HG03520 (cell line): ENCODE data around the gene KRTAP2-4.
"Not testable (repeated sequence)": the region's sequence is repeated elsewhere in the genome, so short reads cannot be mapped to it uniquely, and the experiment has no call there.

ENCODE experiments used
- ATAC-seq: cut with Tn5 transposase; IDR thresholded peaks from one replicate; pipeline ENCODE4 v1.9.1; 2021; ENCODE audit warnings: mild to moderate bottlenecking, moderate library complexity; ENCODE audit not compliant: unreplicated experiment

KRTAP2-4 gene

DNA sequence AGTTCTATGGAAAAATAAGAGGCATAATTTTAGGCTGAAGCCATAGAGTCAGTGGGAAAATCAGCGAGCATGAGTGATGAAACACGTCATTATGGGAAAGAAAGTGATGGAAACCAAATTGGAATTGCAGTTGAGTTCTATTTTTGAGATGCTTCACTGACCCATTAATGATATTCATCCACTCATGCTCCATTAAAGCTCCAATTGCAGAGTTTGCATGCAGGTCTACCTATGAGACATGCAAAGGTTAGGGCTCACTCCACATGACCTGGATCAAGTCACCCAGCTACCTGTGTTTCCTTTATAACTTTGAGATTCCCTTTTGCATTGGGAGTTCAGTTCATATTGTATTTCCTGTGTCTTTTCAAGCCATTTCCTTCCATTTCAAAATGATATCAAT lies 8.0 kb upstream of the KRTAP2-4 start:
- no peak for ATAC-seq

DNA sequence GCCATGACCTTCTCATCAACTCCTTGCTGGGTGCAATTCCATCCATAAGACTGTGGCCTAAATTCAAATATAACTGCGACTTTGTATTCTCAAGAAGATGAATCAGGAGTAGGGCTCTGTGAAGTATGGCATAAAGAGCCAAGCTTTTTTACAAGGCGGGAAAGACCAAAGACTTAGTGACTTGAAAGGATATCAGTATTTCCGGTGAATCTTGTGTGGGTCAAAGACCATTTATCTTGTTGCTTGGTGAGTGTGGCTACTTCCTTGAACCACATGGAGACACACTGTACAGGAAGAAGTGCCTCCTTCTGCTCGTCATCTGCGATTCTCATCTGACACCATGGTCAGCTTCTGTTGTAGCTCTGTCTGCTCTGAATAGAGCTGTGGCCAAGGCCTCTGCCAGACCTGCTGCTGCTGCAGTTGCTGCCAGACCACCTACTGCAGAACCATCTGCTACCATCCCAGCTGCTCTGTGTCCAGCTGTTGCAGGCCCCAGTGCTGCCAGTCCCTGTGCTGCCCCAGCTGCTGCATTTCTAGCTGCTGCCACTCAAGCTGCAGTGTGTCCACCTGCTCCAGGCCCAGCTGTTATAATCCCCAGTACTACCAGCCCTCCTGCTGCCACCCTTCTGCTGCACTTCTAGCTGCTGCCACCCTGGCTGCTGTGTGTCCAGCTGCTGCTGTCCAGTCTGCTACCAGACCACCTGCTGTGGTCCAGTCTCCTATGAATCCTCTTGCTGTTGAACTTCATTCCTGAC lies 6.1 kb upstream of the KRTAP2-4 start:
- ATAC-seq, result no peak

DNA sequence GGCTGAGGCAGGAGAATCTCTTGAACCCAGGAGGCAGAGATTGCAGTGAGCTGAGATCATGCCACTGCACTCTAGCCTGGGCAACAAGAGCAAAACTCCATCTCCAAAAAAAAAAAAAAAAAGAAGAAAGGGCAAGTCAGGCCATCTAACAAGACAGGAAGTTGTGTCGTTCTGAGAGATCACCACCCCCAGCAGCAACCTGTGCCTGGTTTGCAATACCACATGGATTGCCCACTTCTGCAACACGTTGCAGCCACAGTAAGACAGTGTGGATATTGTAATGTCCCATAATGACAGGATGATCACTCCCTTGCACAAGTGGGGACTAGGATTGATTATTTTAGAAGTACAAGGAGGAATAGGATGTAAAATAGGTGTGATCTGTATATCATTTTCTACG lies 3.4 kb upstream of the KRTAP2-4 start:
- ATAC-seq, result no peak

DNA sequence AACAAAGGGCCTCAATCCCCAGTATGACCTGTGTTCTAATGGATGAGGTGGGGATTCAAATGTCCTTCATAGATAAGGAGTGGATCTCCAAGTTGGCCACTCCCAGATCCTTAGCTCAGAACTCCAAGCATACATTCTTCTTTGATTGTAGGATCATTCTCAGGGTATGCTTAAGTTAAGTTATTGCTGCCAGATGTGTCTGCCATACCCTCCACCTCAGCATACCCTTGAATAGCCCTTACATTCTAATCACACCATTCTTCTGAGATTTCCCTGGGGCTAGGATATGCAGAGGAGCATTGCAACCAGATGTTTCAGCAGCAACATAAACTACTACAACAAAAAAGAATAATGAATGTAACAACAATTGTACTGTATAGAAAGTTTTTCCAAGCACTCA lies 1.6 kb upstream of the KRTAP2-4 start:
- ATAC-seq, result no peak

DNA sequence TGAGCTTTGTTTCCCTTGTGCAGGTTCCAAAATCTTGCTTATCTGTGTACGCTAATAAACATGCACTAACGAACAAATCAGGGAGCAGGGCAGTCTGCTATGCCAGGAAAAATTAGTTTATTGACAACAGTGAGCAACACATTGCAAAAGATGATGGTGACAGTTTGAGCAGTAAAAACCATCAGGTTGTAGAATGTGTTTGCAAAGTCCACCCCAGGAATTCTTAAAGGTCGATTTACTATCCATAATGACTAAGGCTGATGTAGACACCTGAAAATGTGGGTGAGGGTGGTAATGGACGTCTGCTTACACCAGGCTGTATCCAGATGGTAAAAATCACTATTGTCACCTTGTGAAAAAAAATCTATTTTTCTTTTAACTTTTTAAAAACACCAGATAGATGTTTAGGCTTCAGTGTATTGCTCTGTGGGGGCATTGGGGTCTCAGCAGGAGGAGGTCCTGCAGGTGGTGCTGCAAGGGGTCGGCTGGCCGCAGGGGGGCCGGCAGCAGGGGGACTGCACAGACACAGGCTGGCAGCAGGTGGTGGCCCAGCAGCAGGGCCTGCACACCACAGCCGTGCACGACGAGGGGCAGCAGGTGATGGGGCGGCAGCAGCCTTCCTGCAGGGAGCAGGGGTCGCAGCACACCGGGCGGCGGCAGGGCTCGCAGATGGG lies 526 bp downstream of the KRTAP2-4 start:
- not testable (repeated sequence) for ATAC-seq

DNA sequence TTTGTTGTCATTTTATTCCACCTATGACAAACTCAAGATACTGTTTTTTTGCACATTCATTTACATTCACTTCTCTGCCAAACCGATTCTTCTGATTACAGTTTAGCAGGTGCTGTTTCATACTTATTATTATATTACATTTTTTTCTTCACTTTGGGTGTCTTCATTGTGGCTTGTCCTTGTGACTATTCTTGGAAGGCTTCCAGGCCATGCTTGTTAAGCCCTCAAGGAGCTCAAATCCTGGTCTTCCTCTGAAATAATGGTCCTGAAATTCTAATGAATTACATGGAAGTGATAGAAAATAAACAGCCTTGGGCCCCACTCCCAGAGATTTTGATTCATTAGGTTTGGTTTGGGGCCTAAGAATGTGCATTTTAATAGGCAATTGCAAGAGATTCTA lies 1.4 kb downstream of the KRTAP2-4 start:
- no peak for ATAC-seq

DNA sequence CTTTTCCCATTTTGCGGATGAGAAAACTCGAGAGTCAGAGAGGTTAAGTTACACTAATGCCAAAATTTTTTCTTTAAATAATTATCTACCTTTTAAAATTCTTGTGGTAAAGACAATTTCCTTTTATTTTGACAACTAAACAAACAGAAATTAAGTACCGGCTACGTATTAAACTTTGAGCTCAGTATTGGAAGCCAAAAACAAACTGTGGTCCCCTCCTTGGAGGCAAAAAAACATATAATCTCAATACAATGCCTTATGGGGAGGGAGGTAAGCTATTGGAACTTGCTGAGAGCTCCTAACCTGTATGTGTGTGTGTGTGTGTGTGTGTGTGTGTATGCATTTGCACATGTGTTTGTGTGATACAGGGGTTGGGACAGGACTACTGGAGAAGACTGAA lies 2.2 kb downstream of the KRTAP2-4 start:
- no peak for ATAC-seq

DNA sequence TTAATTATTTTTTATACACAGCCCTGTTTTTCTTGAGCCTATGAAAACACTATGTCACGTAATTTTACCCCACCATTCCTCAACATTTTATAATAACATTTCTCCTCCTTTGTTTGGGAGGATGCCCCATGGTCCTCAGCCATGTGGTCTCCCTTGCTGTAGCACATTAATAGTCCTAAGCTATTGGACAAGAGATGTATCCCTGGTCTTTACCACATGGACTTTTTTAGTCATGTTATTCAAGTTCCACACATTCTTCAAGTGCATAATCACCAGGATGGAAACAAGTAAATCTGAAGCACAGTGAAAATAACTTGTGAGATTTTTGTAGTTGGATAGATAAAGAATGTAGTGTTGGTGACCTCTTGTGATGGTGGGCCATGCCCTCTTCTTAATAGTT lies 3.7 kb downstream of the KRTAP2-4 start:
- no peak for ATAC-seq

DNA sequence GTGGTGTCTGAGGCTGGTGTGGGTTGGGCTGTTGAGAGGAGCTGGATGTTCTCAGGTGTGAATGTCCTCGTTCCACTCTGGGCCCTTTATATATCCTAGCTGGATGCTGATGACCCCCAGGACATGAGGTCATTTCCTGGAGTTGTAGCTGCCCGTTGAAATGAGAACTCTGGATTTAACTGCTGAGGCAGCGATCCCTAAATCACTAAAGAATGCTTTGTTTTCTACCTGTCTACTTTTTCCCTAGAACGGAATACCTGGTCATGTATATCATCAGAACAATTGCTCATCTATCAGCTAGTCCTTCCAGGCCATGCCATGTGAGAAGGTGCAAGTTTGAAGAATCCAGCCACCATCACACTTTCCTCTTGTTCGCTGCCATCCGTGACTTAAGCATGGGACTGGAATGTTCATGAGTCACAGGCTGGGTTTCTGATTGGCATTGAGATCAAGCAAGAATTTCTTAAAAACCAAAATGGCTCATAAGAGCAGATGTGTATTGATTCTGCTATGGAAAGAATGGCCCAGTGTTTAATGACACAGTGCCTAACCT lies 5.6 kb downstream of the KRTAP2-4 start, which contains the start of gene KRTAP2-3:
Gene KRTAP2-3 (minus strand): TSS at position 63 of the 553 bp plus-strand sequence. CDS start 64 bp downstream, outside the sequence.
- no peak for ATAC-seq

DNA sequence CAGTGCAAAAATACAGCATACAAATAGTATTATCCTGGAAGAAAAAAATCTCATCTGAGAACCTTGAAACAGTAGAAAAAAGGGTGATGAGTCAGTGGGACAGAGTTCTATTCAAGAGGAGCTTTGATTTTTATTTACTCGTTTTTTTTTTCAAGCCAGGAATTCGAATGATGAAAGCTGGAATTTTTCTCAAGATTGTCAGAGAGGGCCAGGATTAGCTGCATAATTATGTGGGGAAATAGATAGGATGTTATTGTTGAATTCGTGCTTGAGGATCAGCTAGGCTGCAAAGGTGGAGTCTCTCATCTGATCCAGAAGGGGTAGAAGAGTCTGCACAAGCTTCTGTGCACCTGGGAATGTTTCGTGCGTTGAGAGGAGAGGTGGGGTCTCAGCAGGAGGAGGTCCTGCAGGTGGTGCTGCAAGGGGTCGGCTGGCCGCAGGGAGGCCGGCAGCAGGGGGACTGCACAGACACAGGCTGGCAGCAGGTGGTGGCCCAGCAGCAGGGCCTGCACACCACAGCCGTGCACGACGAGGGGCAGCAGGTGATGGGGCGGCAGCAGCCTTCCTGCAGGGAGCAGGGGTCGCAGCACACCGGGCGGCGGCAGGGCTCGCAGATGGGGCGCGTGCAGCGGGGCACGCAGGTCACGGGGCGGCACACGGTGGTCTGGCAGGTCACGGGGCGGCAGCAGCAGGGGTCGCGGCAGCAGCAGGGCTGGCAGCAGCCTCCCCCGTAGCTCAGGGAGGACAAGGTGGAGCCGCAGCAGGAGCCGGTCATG lies 6.2 kb downstream of the KRTAP2-4 start:
- ATAC-seq, result not testable (repeated sequence)

DNA sequence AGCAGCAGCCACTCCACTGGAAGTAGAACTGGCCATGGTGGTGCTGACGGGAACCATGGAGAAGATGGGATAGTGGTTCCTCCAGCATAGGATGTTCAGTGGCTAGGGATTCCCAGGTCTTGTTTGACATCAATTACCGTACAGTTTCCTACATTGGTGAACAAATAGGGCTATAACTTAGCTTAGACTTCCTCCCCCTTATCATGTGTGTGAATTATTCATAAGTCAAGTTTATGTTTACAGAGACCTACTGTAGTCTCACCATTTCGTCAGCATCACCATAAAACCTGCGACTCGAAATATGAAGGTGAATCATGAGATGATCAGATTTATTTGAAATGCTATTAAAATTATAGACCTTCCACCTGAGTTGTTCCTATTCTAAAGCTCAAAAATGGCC lies 6.9 kb downstream of the KRTAP2-4 start:
- no peak for ATAC-seq

DNA sequence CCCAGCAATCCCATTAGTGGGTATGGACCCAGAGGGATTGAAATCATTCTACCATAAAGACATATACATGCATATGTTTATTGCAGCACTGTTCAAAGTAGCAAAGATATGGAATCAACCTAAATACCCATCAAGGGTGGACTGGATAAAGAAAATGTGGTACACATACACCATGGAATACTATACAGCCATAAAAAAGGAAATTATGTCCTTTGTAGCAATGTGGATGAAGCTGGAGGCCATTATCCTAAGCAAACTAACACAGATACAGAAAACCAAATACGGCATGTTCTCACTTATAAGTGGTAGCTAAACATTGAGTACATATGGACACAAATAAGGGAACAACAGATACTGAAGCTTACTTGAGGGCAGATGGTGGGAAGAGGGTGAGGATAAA lies 8.1 kb downstream of the KRTAP2-4 start:
- ATAC-seq, result no peak

DNA sequence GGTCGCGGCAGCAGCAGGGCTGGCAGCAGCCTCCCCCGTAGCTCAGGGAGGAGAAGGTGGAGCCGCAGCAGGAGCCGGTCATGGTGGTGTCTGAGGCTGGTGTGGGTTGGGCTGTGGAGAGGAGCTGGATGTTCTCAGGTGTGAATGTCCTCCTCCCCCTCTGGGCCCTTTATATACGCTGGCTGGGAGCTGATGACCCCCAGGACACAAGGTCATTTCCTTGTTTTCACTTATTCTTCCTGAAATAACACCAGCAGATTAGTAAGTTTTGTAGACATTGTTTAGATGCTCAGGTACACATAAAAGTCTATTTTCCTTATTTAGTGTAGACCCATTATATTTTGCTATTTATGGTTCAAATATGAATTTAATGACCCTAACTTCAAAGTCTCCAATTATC lies 10.5 kb downstream of the KRTAP2-4 start, which contains the start of gene KRTAP2-2:
Gene KRTAP2-2 (minus strand): TSS at position 101 of the 400 bp plus-strand sequence. CDS start 19 bp downstream, at position 82.
- ATAC-seq, result not testable (repeated sequence)

DNA sequence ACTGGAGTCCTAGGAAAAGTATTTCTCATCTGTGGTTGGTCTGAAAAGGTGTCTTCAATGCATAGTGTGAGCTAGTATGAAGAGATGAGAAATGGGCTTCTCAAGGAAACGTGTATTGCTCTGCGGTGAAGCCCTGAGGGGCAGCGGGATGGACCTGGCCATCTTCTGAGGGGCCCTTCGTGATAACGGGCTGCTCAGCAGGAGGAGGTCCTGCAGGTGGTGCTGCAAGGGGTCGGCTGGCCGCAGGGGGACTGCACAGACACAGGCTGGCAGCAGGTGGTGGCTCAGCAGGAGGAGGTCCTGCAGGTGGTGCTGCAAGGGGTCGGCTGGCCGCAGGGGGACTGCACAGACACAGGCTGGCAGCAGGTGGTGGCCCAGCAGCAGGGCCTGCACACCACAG lies 11.1 kb downstream of the KRTAP2-4 start:
- ATAC-seq, result not testable (repeated sequence)

DNA sequence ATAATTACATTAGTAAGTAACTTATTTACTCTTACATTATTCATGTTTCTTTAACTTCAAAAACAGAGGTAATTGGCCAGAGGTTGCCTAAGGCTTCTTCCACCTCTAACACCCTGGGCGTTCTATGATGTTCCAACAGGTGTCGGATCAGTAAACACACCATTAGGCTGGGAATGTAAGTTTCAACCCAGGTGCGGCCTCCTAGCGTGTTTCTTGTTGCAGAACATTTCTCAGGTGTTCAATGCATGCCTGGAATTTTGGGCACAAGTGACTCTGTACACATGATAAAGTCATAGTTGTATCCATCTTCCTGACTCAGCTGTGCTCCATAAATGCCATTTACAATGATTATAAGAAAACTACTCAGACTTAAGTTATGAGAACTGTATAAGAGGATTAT lies 11.7 kb downstream of the KRTAP2-4 start:
- no peak for ATAC-seq

DNA sequence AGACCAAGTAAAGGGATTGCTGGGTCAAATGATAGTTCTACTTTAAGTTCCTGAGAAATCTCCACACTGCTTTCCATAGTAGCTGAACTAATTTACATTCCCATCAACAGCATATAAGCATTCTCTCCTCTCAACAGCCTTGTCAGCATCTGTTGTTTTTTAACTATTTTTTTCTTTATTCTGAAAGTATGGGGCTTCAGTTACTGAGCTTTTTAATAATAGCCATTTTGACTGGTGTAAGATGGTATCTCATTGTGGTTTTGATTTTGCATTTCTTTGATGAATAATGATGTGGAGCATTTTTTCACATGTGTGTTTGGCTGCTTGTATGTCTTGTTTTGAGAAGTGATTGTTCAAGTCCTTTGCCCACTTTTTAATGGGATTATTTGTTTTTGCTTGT lies 13.1 kb downstream of the KRTAP2-4 start:
- ATAC-seq, result no peak

DNA sequence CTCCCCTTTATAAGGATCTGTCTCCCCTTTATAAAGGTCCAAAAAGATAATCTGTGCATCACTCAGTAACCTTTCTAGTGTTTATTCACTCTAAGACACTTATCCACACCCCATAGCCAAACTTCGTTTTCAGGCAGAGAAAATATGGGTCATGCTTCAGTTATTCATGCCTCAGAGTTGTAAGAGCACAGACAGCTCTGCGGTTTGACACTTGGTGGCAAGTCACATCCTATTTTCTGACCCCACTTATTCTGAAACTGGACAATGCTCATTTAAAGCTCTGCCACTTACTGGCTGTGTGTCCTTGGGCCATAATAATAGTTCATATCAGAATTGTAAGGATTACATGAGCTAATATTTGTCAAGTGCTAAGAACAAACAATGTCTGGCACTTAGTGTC lies 16.6 kb downstream of the KRTAP2-4 start:
- ATAC-seq, result no peak

DNA sequence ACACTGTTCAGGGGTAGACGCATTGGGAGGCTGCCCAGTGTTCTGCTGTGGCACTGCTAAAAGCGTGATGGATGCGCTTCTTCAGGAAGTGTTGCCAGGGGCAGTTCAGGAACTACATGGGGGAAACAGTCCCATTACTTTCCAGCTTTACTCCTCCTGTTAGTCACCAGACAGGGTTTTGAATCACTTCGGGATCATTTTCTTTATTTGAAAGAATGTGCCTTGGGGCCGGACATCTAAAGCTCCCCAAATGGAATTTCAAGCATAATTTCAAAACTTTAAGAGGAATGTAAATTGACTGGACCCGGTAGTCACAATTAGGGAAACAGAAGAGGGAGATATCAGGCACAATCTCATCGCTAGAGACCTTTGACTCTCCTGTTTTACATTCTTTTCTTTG lies 17.2 kb downstream of the KRTAP2-4 start:
- ATAC-seq, result no peak

DNA sequence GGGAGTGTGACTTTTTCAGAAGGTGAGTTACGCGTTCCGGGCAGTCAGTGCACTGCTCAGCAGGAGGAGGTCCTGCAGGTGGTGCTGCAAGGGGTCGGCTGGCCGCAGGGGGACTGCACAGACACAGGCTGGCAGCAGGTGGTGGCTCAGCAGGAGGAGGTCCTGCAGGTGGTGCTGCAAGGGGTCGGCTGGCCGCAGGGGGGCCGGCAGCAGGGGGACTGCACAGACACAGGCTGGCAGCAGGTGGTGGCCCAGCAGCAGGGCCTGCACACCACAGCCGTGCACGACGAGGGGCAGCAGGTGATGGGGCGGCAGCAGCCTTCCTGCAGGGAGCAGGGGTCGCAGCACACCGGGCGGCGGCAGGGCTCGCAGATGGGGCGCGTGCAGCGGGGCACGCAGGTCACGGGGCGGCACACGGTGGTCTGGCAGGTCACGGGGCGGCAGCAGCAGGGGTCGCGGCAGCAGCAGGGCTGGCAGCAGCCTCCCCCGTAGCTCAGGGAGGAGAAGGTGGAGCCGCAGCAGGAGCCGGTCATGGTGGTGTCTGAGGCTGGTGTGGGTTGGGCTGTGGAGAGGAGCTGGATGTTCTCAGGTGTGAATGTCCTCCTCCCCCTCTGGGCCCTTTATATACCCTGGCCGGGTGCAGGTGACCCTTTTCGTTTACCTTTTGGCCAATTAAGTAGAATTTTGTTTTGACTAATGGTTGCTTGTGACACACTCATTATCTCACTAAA lies 18.8 kb downstream of the KRTAP2-4 start, which contains the start of gene KRTAP2-1:
Gene KRTAP2-1 (minus strand): TSS at position 582 of the 731 bp plus-strand sequence. CDS start 49 bp downstream, at position 533.
- not testable (repeated sequence) for ATAC-seq

DNA sequence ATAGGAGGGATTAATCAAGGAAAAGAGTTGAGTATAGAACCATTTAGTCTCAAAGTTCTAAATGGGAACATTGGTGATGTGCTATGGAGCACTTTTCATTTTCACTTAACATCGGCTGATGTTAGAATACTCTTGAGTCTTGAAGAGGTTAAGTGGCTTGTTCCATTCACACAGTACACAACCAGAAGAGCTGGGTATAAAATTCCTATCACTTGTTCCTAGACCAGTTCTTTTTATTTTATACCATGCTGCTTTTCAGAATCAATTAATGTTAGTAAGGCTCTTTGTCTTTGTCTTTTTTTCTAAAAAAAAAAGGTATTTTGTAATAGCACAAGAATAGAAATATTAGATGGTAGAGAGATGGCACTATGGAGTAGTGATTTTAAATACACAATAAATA lies 22.7 kb downstream of the KRTAP2-4 start:
- ATAC-seq, result no peak
